ENCODE results near the gene CHRM2.

Gene CHRM2

GRCh38 chr7:136897676-136898075 is 29.2 kb downstream of the CHRM2 start:
- DNase-seq: no peak

DNA sequence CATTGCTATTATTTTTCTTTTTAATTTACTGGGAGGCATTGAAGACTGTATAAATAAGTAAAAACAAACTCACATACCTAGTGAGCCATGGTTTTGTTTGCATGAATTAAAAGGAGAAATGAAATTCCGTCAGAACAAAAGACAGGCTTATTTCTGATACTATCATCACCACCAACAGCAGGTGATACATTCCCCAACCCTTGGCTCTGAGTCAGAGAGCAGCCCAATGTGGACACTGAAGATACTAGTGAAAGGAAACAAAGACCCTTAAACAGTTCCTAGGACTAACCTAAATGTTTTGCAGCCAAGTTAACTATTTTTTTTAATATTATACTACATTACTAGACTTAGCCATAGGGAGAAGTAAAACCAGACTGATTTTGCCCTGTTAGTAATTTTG is 31.6 kb downstream of the CHRM2 start:
- no peak for DNase-seq

- no peak for DNase-seq
Observed at GRCh38 chr7:136910771-136911170, 42.3 kb downstream of the CHRM2 start.

- DNase-seq: no peak
Observed at GRCh38 chr7:136911344-136911743, 42.9 kb downstream of the CHRM2 start.

- DNase-seq: no peak
Observed at GRCh38 chr7:136912339-136912738, 43.9 kb downstream of the CHRM2 start.

DNA sequence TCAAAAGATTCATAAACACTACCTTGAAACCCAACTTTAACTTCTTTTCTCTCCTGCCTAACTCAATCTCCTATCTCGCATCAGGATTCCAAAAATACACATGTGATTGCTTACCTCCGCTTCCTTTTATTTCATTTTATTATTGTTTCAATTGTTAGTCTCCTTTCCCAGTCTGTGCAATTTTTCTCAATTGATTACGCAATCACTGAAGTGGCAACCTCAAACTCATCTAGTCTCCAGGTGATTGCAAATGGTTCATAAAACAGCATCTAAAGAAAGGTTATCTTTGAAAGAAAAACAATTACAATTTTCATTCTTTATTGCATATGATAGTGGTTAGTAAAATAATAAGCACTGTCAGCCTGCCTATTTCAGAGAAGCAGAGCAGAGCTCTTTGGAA is 45.6 kb downstream of the CHRM2 start:
- DNase-seq: no peak

GRCh38 chr7:136919820-136920219 is 51.4 kb downstream of the CHRM2 start:
- DNase-seq: no peak

GRCh38 chr7:136923111-136923667 is 54.7 kb downstream of the CHRM2 start:
- DNase-seq: no peak

GRCh38 chr7:136925044-136925443 is 56.6 kb downstream of the CHRM2 start:
- no peak for DNase-seq

- no peak for DNase-seq
Observed at GRCh38 chr7:136925556-136925955, 57.1 kb downstream of the CHRM2 start.

GRCh38 chr7:136931169-136931867 is 62.9 kb downstream of the CHRM2 start:
- DNase-seq: no peak

DNA sequence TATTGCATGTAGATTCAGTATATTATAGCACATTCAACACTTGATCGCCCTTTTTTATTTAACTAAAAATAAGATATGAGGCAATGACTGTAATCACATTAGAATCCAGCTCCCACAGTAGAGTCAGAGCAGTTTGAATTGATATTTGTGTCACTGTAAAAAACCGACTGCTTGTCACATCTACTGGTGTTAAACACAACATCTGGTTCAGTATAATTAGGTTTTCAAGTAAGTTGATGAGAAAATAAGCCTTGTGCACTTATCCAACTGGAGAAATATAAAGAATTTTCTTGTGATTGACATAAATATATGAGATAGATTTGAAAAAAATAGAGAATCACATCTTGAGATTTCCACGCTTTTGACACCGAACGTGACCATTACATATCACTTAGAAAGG is 69.0 kb downstream of the CHRM2 start:
- DNase-seq: no peak

- DNase-seq: no peak
Observed at GRCh38 chr7:136938476-136938875, 70.0 kb downstream of the CHRM2 start.

GRCh38 chr7:136940122-136940521 is 71.7 kb downstream of the CHRM2 start:
- no peak for DNase-seq

DNA sequence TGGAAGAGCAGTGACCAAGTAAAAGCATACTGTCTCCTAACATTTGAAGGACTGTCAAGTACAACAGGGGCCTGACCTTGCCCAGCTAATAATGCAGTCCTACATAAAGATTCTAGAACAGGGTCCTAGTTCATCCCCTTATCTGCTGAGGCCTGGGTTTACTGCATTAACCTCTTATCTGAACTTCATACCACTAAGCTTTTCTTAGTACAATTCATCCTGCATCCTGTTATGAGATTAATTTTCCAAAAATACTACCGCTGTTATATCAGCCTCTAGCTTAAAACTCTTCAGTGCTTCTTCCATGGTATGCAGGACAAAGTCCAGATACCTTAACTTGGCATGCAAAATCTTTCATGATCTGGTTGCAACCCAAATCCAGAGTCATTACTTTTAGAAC is 72.5 kb downstream of the CHRM2 start:
- DNase-seq: no peak

- no peak for DNase-seq
Observed at GRCh38 chr7:136941816-136942215, 73.4 kb downstream of the CHRM2 start.

DNA sequence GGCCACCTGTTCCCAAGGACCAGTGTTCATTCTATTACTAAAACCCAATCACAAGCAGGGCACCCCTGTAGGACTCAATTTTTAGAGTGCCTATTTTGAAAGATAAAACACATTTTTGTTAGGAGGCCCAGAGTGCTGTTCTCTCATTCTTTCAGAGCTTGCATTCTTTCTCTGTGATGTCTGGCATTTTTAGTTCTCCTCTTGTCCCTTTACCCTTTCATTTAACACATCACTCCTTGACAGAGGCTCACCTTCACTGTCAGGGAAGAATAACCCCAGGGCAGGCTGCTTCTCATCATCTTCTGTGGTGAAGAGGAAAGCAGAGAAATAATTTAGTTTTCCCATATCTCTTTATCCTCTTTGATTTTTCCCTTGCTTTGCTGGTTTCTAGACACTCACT is 73.9 kb downstream of the CHRM2 start:
- no peak for DNase-seq

DNA sequence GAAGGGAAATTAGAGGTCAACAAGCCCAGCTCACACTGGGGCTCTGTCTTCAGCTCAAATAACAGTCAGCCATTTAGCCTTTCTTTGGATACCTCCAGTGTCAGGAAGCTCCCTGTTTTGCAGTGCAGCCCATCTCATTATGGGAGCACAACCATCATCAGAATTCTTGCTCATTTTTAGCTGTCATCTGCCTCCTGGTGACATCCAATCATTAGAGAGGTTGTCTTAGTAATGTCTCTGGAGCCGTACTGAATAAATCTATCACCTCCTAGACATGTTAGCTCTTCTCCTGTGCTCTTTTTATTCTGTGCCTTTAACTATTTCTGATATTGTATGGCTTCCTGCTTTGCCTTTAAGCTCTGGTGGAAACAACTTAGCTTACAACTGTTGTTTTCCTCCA is 74.5 kb downstream of the CHRM2 start:
- DNase-seq: no peak

GRCh38 chr7:136947347-136947746 is 78.9 kb downstream of the CHRM2 start:
- DNase-seq: no peak

DNA sequence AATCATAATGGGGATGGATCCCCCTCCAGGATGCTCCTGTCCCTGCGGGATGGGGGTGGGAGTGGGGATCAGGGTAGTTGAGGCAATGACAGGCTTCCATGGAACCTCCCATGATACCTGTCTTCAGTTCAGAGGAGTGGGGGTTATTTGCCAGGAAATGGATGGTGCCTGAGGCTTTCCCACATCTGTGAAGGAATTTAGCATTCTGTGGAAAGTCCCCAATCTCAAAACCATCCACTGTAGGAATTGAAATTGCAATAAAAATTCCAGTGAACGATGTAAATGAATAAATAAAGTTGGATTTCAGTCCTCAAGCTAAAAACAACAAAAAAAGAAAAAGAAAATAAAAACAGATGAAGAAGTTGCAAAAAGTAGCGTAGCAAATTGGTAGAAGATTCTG is 81.9 kb downstream of the CHRM2 start:
- DNase-seq: no peak

DNA sequence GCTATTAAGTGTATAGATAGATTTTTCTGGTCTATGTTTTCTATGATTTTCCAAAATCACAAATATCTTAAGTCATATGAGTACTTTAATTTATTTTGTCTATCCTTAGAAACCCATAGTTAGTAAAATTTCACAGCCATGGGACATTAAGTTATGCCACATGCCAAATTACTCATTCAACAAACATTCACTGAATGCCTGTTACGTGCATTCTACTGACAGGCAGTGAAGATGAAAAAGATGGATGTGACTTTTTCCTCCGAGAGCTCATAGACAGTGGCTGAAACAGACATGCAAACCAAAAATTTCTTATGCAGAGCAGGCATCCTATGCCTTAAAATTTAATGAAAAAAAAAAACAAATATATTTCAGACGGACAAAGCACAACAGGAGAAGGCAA is 84.9 kb downstream of the CHRM2 start:
- DNase-seq: no peak

DNA sequence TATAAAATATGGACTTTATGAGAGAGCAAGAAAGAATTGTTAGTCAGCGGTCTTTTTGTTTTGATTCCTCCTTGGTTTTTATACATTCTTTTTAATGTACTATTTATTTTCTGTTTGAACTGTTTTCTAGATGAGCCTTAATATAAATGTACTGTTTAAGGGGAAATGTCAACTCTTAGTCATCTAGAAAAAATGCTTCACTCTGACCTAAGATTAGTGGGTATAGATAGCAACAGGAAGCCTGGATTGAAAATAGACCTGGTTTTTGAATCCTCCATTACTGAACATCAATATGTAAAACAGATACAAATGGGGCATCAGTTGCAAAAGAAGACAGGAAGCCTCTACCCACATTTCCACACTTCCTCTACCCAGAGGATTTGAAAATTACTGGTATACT is 87.8 kb downstream of the CHRM2 start:
- no peak for DNase-seq

DNA sequence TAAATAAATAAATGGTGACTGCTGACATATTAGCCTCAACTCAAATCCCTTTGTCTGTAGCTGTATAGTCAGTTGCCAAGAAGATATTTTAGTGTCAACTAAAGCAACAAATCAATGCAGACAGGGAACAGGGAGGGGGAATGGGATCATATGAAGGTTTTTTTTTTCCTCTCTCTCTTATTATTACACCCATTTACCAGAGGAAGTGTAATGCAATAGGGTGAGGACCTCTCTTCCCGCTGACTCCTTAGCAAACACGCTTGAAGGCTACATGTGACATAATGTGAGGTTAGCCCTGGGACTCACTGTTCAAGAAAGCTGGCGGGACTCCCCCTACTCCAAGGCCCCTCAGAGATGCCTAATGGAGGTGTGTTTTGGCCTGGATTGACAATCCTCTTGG is 88.2 kb downstream of the CHRM2 start:
- DNase-seq: no peak

DNA sequence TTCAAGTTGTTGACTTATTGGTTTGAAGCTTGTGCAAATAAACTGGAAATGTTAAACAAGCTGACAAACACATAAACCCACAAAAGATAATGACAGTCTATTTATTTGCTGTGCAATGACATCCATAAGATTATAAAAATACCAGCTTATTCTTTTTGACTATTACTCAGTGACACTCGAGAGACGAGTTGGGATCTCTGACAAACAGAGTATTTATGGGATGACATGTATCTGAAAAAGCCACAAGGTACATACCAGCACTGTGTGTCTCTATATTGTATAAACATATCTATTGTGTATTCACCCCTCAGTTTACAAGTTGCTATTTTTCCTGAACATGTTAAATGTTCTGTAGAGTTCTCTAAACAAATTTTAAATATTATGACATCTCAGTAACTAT is 88.9 kb downstream of the CHRM2 start:
- no peak for DNase-seq

- no peak for DNase-seq
Observed at GRCh38 chr7:136958016-136958415, 89.6 kb downstream of the CHRM2 start.

Measured in NCI-H1048 (cell line).